ENCODE results near the gene IL21R.

IL21R gene

DNA sequence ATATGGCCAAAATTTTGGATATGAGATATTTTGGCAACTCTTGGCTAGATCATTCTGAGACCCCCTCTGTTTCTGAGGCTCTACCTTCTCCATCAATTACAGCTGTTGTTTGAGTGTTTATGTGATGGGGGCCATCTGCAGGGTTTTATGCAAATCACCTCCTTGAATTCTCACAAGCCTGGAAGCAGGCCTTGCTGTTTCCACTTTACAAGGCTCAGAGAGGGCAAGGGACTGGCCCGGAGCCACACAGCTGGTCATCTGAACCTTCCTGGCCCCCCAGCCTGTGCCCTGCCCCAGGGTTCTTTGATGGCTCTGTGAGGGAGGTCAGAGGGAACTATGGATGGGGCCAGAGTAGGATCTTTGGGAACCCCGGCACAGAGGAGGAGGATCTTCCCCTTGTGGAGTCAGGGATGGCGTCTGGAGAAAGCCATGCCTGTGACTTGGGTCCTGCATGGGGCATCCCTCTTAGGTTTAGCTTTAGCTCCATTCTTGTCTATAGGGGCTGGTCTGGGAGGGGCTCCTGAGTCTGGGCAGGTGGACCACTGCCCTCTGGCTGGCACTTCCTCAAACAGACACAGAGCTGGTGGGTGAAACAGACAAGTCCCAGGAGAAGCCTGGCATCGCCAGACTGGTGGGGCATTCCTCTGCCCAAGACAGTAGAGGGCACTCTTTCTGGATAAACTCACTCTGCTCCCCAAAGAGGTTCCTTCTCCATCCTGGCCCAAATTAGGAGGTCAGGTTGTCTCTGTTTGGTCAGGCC lies 26.2 kb downstream of the IL21R start:
- no peak overlapping the region for H3K27ac ChIP-seq (replicated peaks)
- H3K4me3 ChIP-seq (replicated peaks; ENCODE audit: insufficient read depth, low read length), result no peak overlapping the region
- TF ChIP-seq, protein P1, sequence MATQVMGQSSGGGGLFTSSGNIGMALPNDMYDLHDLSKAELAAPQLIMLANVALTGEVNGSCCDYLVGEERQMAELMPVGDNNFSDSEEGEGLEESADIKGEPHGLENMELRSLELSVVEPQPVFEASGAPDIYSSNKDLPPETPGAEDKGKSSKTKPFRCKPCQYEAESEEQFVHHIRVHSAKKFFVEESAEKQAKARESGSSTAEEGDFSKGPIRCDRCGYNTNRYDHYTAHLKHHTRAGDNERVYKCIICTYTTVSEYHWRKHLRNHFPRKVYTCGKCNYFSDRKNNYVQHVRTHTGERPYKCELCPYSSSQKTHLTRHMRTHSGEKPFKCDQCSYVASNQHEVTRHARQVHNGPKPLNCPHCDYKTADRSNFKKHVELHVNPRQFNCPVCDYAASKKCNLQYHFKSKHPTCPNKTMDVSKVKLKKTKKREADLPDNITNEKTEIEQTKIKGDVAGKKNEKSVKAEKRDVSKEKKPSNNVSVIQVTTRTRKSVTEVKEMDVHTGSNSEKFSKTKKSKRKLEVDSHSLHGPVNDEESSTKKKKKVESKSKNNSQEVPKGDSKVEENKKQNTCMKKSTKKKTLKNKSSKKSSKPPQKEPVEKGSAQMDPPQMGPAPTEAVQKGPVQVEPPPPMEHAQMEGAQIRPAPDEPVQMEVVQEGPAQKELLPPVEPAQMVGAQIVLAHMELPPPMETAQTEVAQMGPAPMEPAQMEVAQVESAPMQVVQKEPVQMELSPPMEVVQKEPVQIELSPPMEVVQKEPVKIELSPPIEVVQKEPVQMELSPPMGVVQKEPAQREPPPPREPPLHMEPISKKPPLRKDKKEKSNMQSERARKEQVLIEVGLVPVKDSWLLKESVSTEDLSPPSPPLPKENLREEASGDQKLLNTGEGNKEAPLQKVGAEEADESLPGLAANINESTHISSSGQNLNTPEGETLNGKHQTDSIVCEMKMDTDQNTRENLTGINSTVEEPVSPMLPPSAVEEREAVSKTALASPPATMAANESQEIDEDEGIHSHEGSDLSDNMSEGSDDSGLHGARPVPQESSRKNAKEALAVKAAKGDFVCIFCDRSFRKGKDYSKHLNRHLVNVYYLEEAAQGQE (IDR thresholded peaks at IDR 0.05; ENCODE audit: insufficient replicate concordance, low read depth), result no peak
- peak; percentile 66; the same call in 1 of the 2 replicates for TF ChIP-seq SPI1 (IDR thresholded peaks at IDR 0.05; ENCODE audit: borderline replicate concordance, low read depth)
- DNase-seq (ENCODE audit: low read depth in 1 of 2, low spot score in 1 of 2), result peak in 1 of 2 experiments; percentile 36
- H3K27me3 ChIP-seq (ENCODE audit: insufficient read depth, poor library complexity, severe bottlenecking), result no peaks in the 10 kb centered on the region

DNA sequence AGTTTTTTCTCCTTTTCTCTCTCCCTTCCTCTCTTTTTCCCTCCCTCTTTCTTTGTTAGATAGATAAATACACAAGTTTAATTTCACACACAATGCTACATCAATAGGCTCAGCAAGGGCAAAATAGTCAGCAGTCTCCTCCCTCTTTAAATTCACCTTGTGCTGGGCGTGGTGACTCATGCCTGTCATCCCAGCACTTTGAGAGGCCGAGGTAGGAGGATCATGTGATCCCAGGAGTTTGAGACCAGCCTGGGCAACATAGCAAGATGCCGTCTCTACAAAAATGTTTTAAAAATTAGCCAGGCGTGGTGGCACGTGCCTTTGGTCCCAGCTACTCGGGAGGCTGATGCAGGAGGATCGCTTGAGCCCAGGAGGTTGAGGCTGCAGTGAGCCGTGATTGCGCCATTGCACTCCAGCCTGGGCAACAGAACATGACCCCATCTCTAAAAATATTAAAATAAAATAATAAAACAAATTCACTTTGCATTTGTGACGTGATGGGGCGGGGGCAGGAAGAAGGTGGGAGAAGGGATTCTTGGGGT lies 27.4 kb downstream of the IL21R start:
- Histone ChIP-seq H3K4me3 (replicated peaks; ENCODE audit: insufficient read depth, low read length) (no peak overlapping the region), H3K27me3 (ENCODE audit: insufficient read depth, poor library complexity, severe bottlenecking) (no peaks in the 10 kb centered on the region), H3K27ac (replicated peaks) (no peak overlapping the region)
- DNase-seq (ENCODE audit: low read depth in 1 of 2, low spot score in 1 of 2), result no peak
- TF ChIP-seq, protein P2, sequence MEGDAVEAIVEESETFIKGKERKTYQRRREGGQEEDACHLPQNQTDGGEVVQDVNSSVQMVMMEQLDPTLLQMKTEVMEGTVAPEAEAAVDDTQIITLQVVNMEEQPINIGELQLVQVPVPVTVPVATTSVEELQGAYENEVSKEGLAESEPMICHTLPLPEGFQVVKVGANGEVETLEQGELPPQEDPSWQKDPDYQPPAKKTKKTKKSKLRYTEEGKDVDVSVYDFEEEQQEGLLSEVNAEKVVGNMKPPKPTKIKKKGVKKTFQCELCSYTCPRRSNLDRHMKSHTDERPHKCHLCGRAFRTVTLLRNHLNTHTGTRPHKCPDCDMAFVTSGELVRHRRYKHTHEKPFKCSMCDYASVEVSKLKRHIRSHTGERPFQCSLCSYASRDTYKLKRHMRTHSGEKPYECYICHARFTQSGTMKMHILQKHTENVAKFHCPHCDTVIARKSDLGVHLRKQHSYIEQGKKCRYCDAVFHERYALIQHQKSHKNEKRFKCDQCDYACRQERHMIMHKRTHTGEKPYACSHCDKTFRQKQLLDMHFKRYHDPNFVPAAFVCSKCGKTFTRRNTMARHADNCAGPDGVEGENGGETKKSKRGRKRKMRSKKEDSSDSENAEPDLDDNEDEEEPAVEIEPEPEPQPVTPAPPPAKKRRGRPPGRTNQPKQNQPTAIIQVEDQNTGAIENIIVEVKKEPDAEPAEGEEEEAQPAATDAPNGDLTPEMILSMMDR (IDR thresholded peaks at IDR 0.05; ENCODE audit: insufficient read depth, low read length), result no peak
- TF ChIP-seq POLR2AphosphoS5 (IDR thresholded peaks at IDR 0.05; ENCODE audit: low read depth), result no peak
- TF ChIP-seq SPI1 (IDR thresholded peaks at IDR 0.05; ENCODE audit: borderline replicate concordance, low read depth), result no peak
- TF ChIP-seq, protein P1 (IDR thresholded peaks at IDR 0.05; ENCODE audit: insufficient replicate concordance, low read depth), result no peak

DNA sequence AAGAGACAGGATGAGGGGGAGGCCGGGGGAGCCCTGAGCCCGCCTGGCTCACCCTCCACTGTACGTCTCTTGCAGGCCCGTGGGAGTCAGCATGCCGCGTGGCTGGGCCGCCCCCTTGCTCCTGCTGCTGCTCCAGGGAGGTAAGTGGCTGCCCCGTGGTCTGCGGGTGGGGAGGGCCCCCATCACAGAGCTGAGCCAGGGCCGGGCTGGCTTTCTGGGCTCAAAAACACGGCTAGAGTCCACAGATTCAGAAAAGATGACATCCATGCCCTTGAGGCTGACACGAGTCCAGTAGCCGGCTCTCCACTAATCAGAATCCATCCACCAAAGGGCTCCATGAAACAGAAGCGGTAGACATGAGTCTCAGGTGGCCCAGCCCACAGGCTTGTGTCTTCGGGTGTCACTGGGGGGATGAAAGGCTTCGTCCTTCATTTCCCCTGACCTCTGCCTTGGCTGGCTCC lies 28.0 kb downstream of the IL21R start:
- Histone ChIP-seq H3K27me3 (ENCODE audit: insufficient read depth, poor library complexity, severe bottlenecking) (no peaks in the 10 kb centered on the region), H3K4me3 (replicated peaks; ENCODE audit: insufficient read depth, low read length) (no peak overlapping the region), H3K27ac (replicated peaks) (no peak overlapping the region)
- TF ChIP-seq GABPA (IDR thresholded peaks at IDR 0.05; ENCODE audit: low read depth) (no peak), POLR2AphosphoS5 (IDR thresholded peaks at IDR 0.05; ENCODE audit: low read depth) (no peak), SPI1 (IDR thresholded peaks at IDR 0.05; ENCODE audit: borderline replicate concordance, low read depth) (no peak)
- TF ChIP-seq, protein P2 (IDR thresholded peaks at IDR 0.05; ENCODE audit: insufficient read depth, low read length), result no peak
- TF ChIP-seq, protein P1 (IDR thresholded peaks at IDR 0.05; ENCODE audit: insufficient replicate concordance, low read depth), result no peak
- DNase-seq (ENCODE audit: low read depth in 1 of 2, low spot score in 1 of 2), result no peak
